NCI-H2227 (cell line): Measurements from ENCODE around the gene ZNF334.

Source experiments
- DNase-seq: peaks from one replicate; lab custom pipeline; 2025; ENCODE audit not compliant: unreplicated experiment; lab: John Stamatoyannopoulos, UW

ZNF334 gene

GRCh38 chr20:46512943-46513844 is at the start of gene ZNF334:
TSS of gene ZNF334 (minus strand) at chr20:46513559. CDS start at chr20:46512102, 1,457 bp downstream.
- peak; percentile 92 for DNase-seq

GRCh38 chr20:46562373-46563169 is 49.2 kb upstream of the ZNF334 start:
- peak; percentile 89 for DNase-seq

GRCh38 chr20:46562009-46562372 is 48.6 kb upstream of the ZNF334 start:
- peak; percentile 47 for DNase-seq

GRCh38 chr20:46559685-46560440 is 46.5 kb upstream of the ZNF334 start:
- DNase-seq: no peak

GRCh38 chr20:46559001-46559400 is 45.6 kb upstream of the ZNF334 start:
- no peak for DNase-seq

- peak; percentile 54 for DNase-seq
Observed at GRCh38 chr20:46558511-46558959, 45.2 kb upstream of the ZNF334 start.

GRCh38 chr20:46557231-46557956 is 44.0 kb upstream of the ZNF334 start:
- no peak for DNase-seq

GRCh38 chr20:46555370-46555956 is 42.1 kb upstream of the ZNF334 start:
- no peak for DNase-seq

- no peak for DNase-seq
Observed at GRCh38 chr20:46554828-46555227, 41.5 kb upstream of the ZNF334 start.

GRCh38 chr20:46553926-46554325 is 40.6 kb upstream of the ZNF334 start:
- no peak for DNase-seq

GRCh38 chr20:46552460-46553420 is 39.4 kb upstream of the ZNF334 start:
- DNase-seq: no peak

- no peak for DNase-seq
Observed at GRCh38 chr20:46551522-46552381, 38.4 kb upstream of the ZNF334 start.

GRCh38 chr20:46550461-46550860 is 37.1 kb upstream of the ZNF334 start, which contains the start of gene OCSTAMP:
TSS of gene OCSTAMP (minus strand) at chr20:46550654. CDS start at chr20:46550560, 94 bp downstream.
- no peak for DNase-seq

GRCh38 chr20:46549188-46549972 is 36.0 kb upstream of the ZNF334 start:
- DNase-seq: no peak

- no peak for DNase-seq
Observed at GRCh38 chr20:46548688-46549087, 35.3 kb upstream of the ZNF334 start.

- DNase-seq: no peak
Observed at GRCh38 chr20:46547995-46548394, 34.6 kb upstream of the ZNF334 start.

GRCh38 chr20:46546936-46547335 is 33.6 kb upstream of the ZNF334 start:
- no peak for DNase-seq
